Endothelial cell of umbilical vein (primary cell): Measurements from ENCODE around the gene CHSY1. TPM values are rescaled to one million over a fixed set of nuclear protein-coding genes. Genes with fewer than 3 reads are reported as not detected.

Experiments
- BruUV-seq: library from RNA; stranded (reverse); fragments of 400-500 nt; replicated peaks from 2 replicates; lab custom pipeline; 2021; lab: Mats Ljungman, UMichigan
- CTCF ChIA-PET: fragments of 300-600, 350-600 bp; sonication (Branson Sonifier 250); formaldehyde crosslinking; loops from one replicate; lab custom pipeline; 2021; ENCODE audit warnings: antibody characterized with exemption, inconsistent platforms; lab: Charles Lee
- POLR2A ChIA-PET: fragments of 300-600, 350-600 bp; sonication (Branson Sonifier 250); formaldehyde crosslinking; loops from one replicate; lab custom pipeline; 2021; ENCODE audit warnings: antibody characterized with exemption, inconsistent platforms; lab: Charles Lee
- DNase-seq: peaks from one replicate; pipeline ENCODE4 v3.0.0-alpha.2; 2011; ENCODE audit warnings: low read depth, low spot score
- FAIRE-seq: peaks from 2 replicates; lab custom pipeline; 2011; peaks lifted over from hg19 to GRCh38; lab: Jason Lieb, UNC
- H2AFZ ChIP-seq: 2 replicates; pipeline ENCODE4 v1.6.0; 2012; ENCODE audit warnings: low read depth, low read length, control low read depth, inconsistent platforms
- H3K27ac ChIP-seq: 2 replicates; pipeline ENCODE4 v1.5.1; 2011; ENCODE audit warnings: low read depth, mild to moderate bottlenecking, control low read depth, low read length, moderate library complexity; ENCODE audit not compliant: insufficient read depth
- H3K27me3 ChIP-seq, 2 experiments: 2 replicates each; pipeline versions ENCODE4 v1.6.0 to v1.6.1; 2011; ENCODE audit warnings: low read length in 2 of 2, mixed read lengths in 1 of 2; ENCODE audit not compliant: control insufficient read depth in 2 of 2, insufficient read depth in 2 of 2
- H3K36me3 ChIP-seq, 2 experiments: 2 replicates in 1 of 2; 3 replicates in 1 of 2; pipeline ENCODE4 v1.5.1; 2011; ENCODE audit warnings: low read length in 2 of 2, mild to moderate bottlenecking in 1 of 2, moderate library complexity in 1 of 2; ENCODE audit not compliant: control insufficient read depth in 2 of 2, insufficient read depth in 2 of 2; ENCODE audit errors: extremely low read depth in 1 of 2
- H3K4me1 ChIP-seq: 3 replicates; pipeline ENCODE4 v1.5.1; 2011; ENCODE audit warnings: mild to moderate bottlenecking, low read length; ENCODE audit not compliant: control insufficient read depth, insufficient read depth; ENCODE audit errors: extremely low read depth
- H3K4me2 ChIP-seq: 2 replicates; pipeline ENCODE4 v1.6.1; 2011; ENCODE audit warnings: low read length, control low read depth, mixed read lengths; ENCODE audit not compliant: insufficient read depth
- H3K4me3 ChIP-seq, 3 experiments: fragments of 200-600 bp in 1 of 3; sonication (generic), shearing (Covaris generic) in 1 of 3; replicated peaks in 1 of 3; 2 replicates each; pipeline ENCODE4 v1.5.1; 2011 to 2016; ENCODE audit warnings: control low read depth in 3 of 3, low read length in 3 of 3, mild to moderate bottlenecking in 2 of 3, inconsistent platforms in 1 of 3, low read depth in 1 of 3, moderate library complexity in 1 of 3; ENCODE audit not compliant: insufficient read depth in 1 of 3
- H3K79me2 ChIP-seq: 2 replicates; pipeline ENCODE4 v1.6.0; 2012; ENCODE audit warnings: low read length, inconsistent platforms; ENCODE audit not compliant: control insufficient read depth, insufficient read depth
- H3K9ac ChIP-seq: replicated peaks from 2 replicates; pipeline ENCODE3; 2011; ENCODE audit warnings: low read length, control low read depth; ENCODE audit not compliant: insufficient read depth; ENCODE audit errors: extremely low read depth
- H3K9me1 ChIP-seq: replicated peaks from 3 replicates; pipeline ENCODE4 v1.6.0; 2011; ENCODE audit warnings: mild to moderate bottlenecking, low read length; ENCODE audit not compliant: control insufficient read depth, insufficient read depth; ENCODE audit errors: extremely low read depth
- H3K9me3 ChIP-seq: replicated peaks from 2 replicates; pipeline ENCODE4 v1.5.1; 2012; ENCODE audit warnings: low read length, inconsistent platforms; ENCODE audit not compliant: control insufficient read depth, insufficient read depth
- H4K20me1 ChIP-seq: replicated peaks from 2 replicates; pipeline ENCODE3; 2011; ENCODE audit warnings: mild to moderate bottlenecking, low read length; ENCODE audit not compliant: control insufficient read depth, insufficient read depth; ENCODE audit errors: extremely low read depth
- CTCF ChIP-seq, 2 donors: IDR thresholded peaks; 1 replicate in 1 of 2; 2 replicates in 1 of 2; pipeline ENCODE4 v1.5.1; 2011; ENCODE audit warnings: low read length in 2 of 2, mild to moderate bottlenecking in 2 of 2, moderate library complexity in 2 of 2, control low read depth in 1 of 2, inconsistent platforms in 1 of 2, low read depth in 1 of 2; ENCODE audit not compliant: insufficient read depth in 1 of 2; ENCODE audit errors: extremely low read depth in 1 of 2
- EZH2 ChIP-seq: IDR thresholded peaks from 2 replicates; pipeline ENCODE4 v1.6.1; 2012; ENCODE audit warnings: borderline replicate concordance, low read depth, mild to moderate bottlenecking, moderate library complexity, low read length, inconsistent platforms; ENCODE audit not compliant: severe bottlenecking
- FOS ChIP-seq: IDR thresholded peaks from 2 replicates; pipeline ENCODE4 v1.6.1; 2011; ENCODE audit warnings: mild to moderate bottlenecking, low read length, moderate library complexity, borderline replicate concordance; ENCODE audit not compliant: insufficient read depth
- GATA2 ChIP-seq: IDR thresholded peaks from 2 replicates; pipeline ENCODE4 v1.7.0; 2011; ENCODE audit warnings: low read depth, mild to moderate bottlenecking, moderate library complexity, mixed read lengths, low read length; ENCODE audit not compliant: insufficient read length, insufficient read depth
- JUN ChIP-seq: IDR thresholded peaks from 2 replicates; pipeline ENCODE4 v1.6.1; 2011; ENCODE audit warnings: borderline replicate concordance, low read depth; ENCODE audit not compliant: insufficient read length, insufficient read depth
- MAX ChIP-seq: IDR thresholded peaks from 2 replicates; pipeline ENCODE4 v1.6.1; 2011; ENCODE audit not compliant: insufficient read depth, insufficient read length
- MYC ChIP-seq: IDR thresholded peaks from one replicate; pipeline ENCODE4 v1.6.1; 2011; ENCODE audit warnings: mild to moderate bottlenecking, low read depth, low read length
- POLR2A ChIP-seq: IDR thresholded peaks from 2 replicates; pipeline ENCODE4 v1.6.1; 2012; ENCODE audit warnings: low read depth, mild to moderate bottlenecking, control low read depth, low read length
- POLR2AphosphoS5 ChIP-seq: IDR thresholded peaks from 2 replicates; pipeline ENCODE4 v1.6.1; 2012; ENCODE audit warnings: low read depth, mild to moderate bottlenecking, control low read depth, low read length, moderate library complexity; ENCODE audit not compliant: insufficient read depth
- dilution Hi-C: fragments of 300-500 bp; cut with MboI; formaldehyde crosslinking; loops from one replicate; pipeline ENCODE4 v1.15.0; 2019; ENCODE audit warnings: low sequenced_read_pairs; ENCODE audit not compliant: extremely low pct_ligation_motif_present
- intact Hi-C: fragments of 100-400 bp; cut with micrococcal nuclease; formaldehyde crosslinking; loops from one replicate; pipeline ENCODE4 v1.10.0; 2022
- polyA plus RNA-seq, 4 experiments: library from polyadenylated mRNA; depleted of rRNA in 3 of 4; stranded (reverse) in 3 of 4; unstranded in 1 of 4; fragments of >200 nt; gene quantifications; 2 replicates each; pipeline versions ENCODE4 v1.2.1 to v1.2.3, GENCODE V29; 2011 to 2012; ENCODE audit warnings: missing spikeins in 1 of 4
- total RNA-seq: library from RNA; stranded (reverse); gene quantifications from 2 replicates; pipeline ENCODE4 v1.2.3, GENCODE V29; 2021

Gene CHSY1
- total and polyA plus RNA-seq, 2 donors (not counting 3 experiments of a cell fraction or from before 2014, with no cell fraction given) = 23.7 to 50.8 TPM

GRCh38 chr15:101201411-101202174 is 50.3 kb downstream of the CHSY1 start:
- no peaks in the 10 kb centered on the region for H3K27me3 ChIP-seq
- H3K9me1 ChIP-seq = no peaks in the 10 kb centered on the region
- H3K4me1 ChIP-seq = peaks cover 23% of the 10 kb centered on the region
- no peak overlapping the region for H2AFZ ChIP-seq
- DNase-seq (peak; percentile 93), FAIRE-seq (peak; percentile 99)
- BruUV-seq = no TSS peak
- H3K27ac ChIP-seq = peak overlapping the region; percentile 36
- H3K4me2 ChIP-seq = peak overlapping the region; percentile 27
- no peaks in the 10 kb centered on the region for H4K20me1 ChIP-seq
- H3K4me3 ChIP-seq = no peak overlapping the region
- no peaks in the 10 kb centered on the region for H3K9me3 ChIP-seq
- no peak for TF ChIP-seq EZH2
- TF ChIP-seq GATA2 = no peak
- TF ChIP-seq POLR2A = peak; percentile 35
- TF ChIP-seq CTCF (IDR thresholded peaks at IDR 0.05; ENCODE audit: extremely low read depth in 1 of 2, insufficient read depth in 1 of 2, low read depth in 1 of 2, low read length in 2 of 2) = no peak
- TF ChIP-seq FOS = peak; percentile 62
- TF ChIP-seq POLR2AphosphoS5 = no peak
- TF ChIP-seq MYC = no peak
- peak; percentile 58 for TF ChIP-seq JUN
- no peak for TF ChIP-seq MAX
- peaks cover 78% of the 10 kb centered on the region for H3K79me2 ChIP-seq
- no peak overlapping the region for H3K9ac ChIP-seq
- CTCF ChIA-PET = interaction anchor here (0.6 to 1.4 kb wide), 12 partner anchors 9 to 73 kb away, joined by 3 to 6 read pairs (median 4); partner anchors contain the start of gene CHSY1
- peaks cover 0 to 2% of the 10 kb centered on the region in 2 experiments for H3K36me3 ChIP-seq
- dilution Hi-C loops (no loop called here), intact Hi-C loops (loop anchor here (1.0 kb wide), 1 partner anchor 49 kb away; no protein-coding TSS in a partner anchor)
- POLR2A ChIA-PET = interaction anchor here (1.0 kb wide), 1 partner anchor 25 kb away, joined by 3 read pairs; no protein-coding TSS in a partner anchor
